ENCODE measurements around the gene ADK.

DNA sequence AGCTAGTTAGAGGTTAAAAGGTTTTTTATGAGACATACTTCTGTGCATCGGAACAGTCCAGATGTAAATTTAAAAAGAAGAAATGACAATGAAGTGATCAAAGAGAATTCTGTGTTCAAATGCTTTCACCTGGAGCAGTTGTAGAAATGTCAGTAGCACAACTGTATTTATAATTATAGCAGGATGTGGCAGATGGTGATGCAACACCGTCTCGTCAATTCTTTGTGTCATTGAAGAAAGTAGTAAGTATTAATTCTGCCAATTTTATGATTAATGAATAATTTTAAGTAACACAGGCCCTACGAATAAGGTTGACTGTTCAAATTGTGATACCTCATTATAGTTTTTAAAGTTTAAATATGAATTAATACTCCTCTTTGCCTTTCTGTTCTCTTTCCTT, 171.1 kb downstream of the ADK start:
- TF ChIP-seq POLR2AphosphoS5 (IDR thresholded peaks at IDR 0.05; ENCODE audit: insufficient read depth, low read depth, low read length) (no peak), POLR2A (IDR thresholded peaks at IDR 0.05; ENCODE audit: low read depth, low read length) (no peak)
- TF ChIP-seq, protein P1, sequence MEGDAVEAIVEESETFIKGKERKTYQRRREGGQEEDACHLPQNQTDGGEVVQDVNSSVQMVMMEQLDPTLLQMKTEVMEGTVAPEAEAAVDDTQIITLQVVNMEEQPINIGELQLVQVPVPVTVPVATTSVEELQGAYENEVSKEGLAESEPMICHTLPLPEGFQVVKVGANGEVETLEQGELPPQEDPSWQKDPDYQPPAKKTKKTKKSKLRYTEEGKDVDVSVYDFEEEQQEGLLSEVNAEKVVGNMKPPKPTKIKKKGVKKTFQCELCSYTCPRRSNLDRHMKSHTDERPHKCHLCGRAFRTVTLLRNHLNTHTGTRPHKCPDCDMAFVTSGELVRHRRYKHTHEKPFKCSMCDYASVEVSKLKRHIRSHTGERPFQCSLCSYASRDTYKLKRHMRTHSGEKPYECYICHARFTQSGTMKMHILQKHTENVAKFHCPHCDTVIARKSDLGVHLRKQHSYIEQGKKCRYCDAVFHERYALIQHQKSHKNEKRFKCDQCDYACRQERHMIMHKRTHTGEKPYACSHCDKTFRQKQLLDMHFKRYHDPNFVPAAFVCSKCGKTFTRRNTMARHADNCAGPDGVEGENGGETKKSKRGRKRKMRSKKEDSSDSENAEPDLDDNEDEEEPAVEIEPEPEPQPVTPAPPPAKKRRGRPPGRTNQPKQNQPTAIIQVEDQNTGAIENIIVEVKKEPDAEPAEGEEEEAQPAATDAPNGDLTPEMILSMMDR (IDR thresholded peaks at IDR 0.05; ENCODE audit: extremely low read depth in 1 of 2, insufficient read depth in 1 of 2, low read depth in 1 of 2, low read length in 2 of 2) = no peak

Measured in endothelial cell of umbilical vein (primary cell).